Large intestine (tissue), 3 donors: ENCODE results near the gene SP7. TPM values are rescaled to one million over a fixed set of nuclear protein-coding genes. Genes with fewer than 3 reads are reported as not detected.
A peak's percentile ranks its signal among the peaks of the same experiment; 100 is the strongest.
"Not testable (repeated sequence)": the region's sequence is repeated elsewhere in the genome, so short reads cannot be mapped to it uniquely, and the experiment has no call there.

Experiments
- DNase-seq, 2 donors: peaks; one replicate each; pipeline versions ENCODE4 v3.0.0 to v3.0.0-alpha.2; 2013
- H3K27ac ChIP-seq: one replicate; pipeline ENCODE4 v1.5.1; 2013; ENCODE audit warnings: low read length
- H3K27me3 ChIP-seq: 2 replicates; pipeline ENCODE4 v1.6.1; 2013; ENCODE audit warnings: low read length; ENCODE audit not compliant: control insufficient read depth, insufficient read depth
- H3K36me3 ChIP-seq: 2 replicates; pipeline ENCODE4 v1.6.1; 2013; ENCODE audit warnings: low read length; ENCODE audit not compliant: control insufficient read depth, insufficient read depth
- H3K4me1 ChIP-seq: one replicate; pipeline ENCODE4 v1.6.1; 2013; ENCODE audit warnings: low read length; ENCODE audit not compliant: control insufficient read depth, insufficient read depth
- H3K4me3 ChIP-seq: one replicate; pipeline ENCODE4 v1.5.1; 2013; ENCODE audit warnings: low read length
- H3K9me3 ChIP-seq: one replicate; pipeline ENCODE4 v1.6.1; 2013; ENCODE audit warnings: mild to moderate bottlenecking, low read depth, low read length, moderate library complexity; ENCODE audit not compliant: control insufficient read depth
- WGBS: methylation state at CpG from one replicate; pipeline ENCODE4 v1.1.5; 2013; ENCODE audit warnings: low lambda C conversion rate; ENCODE audit not compliant: insufficient coverage; 5-methylcytosine and 5-hydroxymethylcytosine counted together
- polyA plus RNA-seq: library from polyadenylated mRNA; unstranded; fragments of 120-200 nt; gene quantifications from one replicate; pipeline ENCODE4 v1.2.1, GENCODE V29; 2013

The SP7 gene
- polyA plus RNA-seq, 1 donor = 0.01 TPM

- no peaks in the 10 kb centered on the region for H3K4me1 ChIP-seq
- DNase-seq = no peak
- no peaks in the 10 kb centered on the region for H3K9me3 ChIP-seq
- H3K4me3 ChIP-seq = no peak overlapping the region
- H3K27me3 ChIP-seq = peaks cover 53% of the 10 kb centered on the region
- WGBS = 100% methylated on average over 1 of the region's 4 CpGs
- no peaks in the 10 kb centered on the region for H3K36me3 ChIP-seq
- no peak overlapping the region for H3K27ac ChIP-seq
These were observed 2.9 kb downstream of the SP7 start for GRCh38 chr12:53333289-53333688.

- Histone ChIP-seq H3K4me1 (no peaks in the 10 kb centered on the region), H3K27me3 (peaks cover 52% of the 10 kb centered on the region)
These were observed 3.4 kb downstream of the SP7 start for GRCh38 chr12:53332744-53333143.

GRCh38 chr12:53332339-53332738 is 3.8 kb downstream of the SP7 start:
- H3K36me3 ChIP-seq, DNase-seq, H3K9me3 ChIP-seq, H3K4me3 ChIP-seq, H3K4me1 ChIP-seq, H3K27ac ChIP-seq: not testable (repeated sequence)
- H3K27me3 ChIP-seq = peaks cover 52% of the 10 kb centered on the region

More at GRCh38 chr12:53332744-53333143, 3.4 kb downstream of the SP7 start:
- no peaks in the 10 kb centered on the region for H3K36me3 ChIP-seq
- no peak overlapping the region for H3K27ac ChIP-seq
- DNase-seq = no peak
- no peaks in the 10 kb centered on the region for H3K9me3 ChIP-seq
- 100% methylated on average over 1 of the region's 15 CpGs for WGBS
- H3K4me3 ChIP-seq = no peak overlapping the region

GRCh38 chr12:53330671-53331070 is 5.5 kb downstream of the SP7 start:
- H3K36me3 ChIP-seq = no peaks in the 10 kb centered on the region
- peaks cover 52% of the 10 kb centered on the region for H3K27me3 ChIP-seq
- H3K4me3 ChIP-seq = no peak overlapping the region
- H3K9me3 ChIP-seq = no peaks in the 10 kb centered on the region
- no peak for DNase-seq
- no CpG with 5 or more reads among the region's 5 CpGs for WGBS
- H3K4me1 ChIP-seq = no peaks in the 10 kb centered on the region
- H3K27ac ChIP-seq = no peak overlapping the region

- H3K4me3 ChIP-seq = no peak overlapping the region
- H3K9me3 ChIP-seq = peaks cover 4% of the 10 kb centered on the region
- no CpG with 5 or more reads among the region's 16 CpGs for WGBS
- no peaks in the 10 kb centered on the region for H3K36me3 ChIP-seq
- peaks cover 47% of the 10 kb centered on the region for H3K27me3 ChIP-seq
- no peak for DNase-seq
- H3K4me1 ChIP-seq = peaks cover 15% of the 10 kb centered on the region
- H3K27ac ChIP-seq = no peak overlapping the region
These were observed 8.1 kb downstream of the SP7 start for GRCh38 chr12:53328043-53328435.

- H3K4me1 ChIP-seq = peaks cover 15% of the 10 kb centered on the region
- H3K27me3 ChIP-seq = peaks cover 42% of the 10 kb centered on the region
- no peak for DNase-seq
- H3K9me3 ChIP-seq = peaks cover 4% of the 10 kb centered on the region
- no peak overlapping the region for H3K27ac ChIP-seq
- WGBS = no CpG with 5 or more reads among the region's 3 CpGs
- H3K36me3 ChIP-seq = no peaks in the 10 kb centered on the region
- H3K4me3 ChIP-seq = no peak overlapping the region
These were observed 8.6 kb downstream of the SP7 start for GRCh38 chr12:53327435-53328042.

- Histone ChIP-seq H3K27me3 (peaks cover 42% of the 10 kb centered on the region), H3K36me3 (no peaks in the 10 kb centered on the region), H3K4me3 (no peak overlapping the region), H3K4me1 (peaks cover 18% of the 10 kb centered on the region), H3K27ac (no peak overlapping the region), H3K9me3 (peaks cover 4% of the 10 kb centered on the region)
- WGBS = no CpG with 5 or more reads among the region's 8 CpGs
- DNase-seq = no peak
These were observed 9.5 kb downstream of the SP7 start for GRCh38 chr12:53326460-53327185.

- peak in 1 of 2 donors; percentile 41 for DNase-seq
- Histone ChIP-seq H3K27me3 (peaks cover 42% of the 10 kb centered on the region), H3K4me1 (peaks cover 21% of the 10 kb centered on the region), H3K9me3 (peaks cover 4% of the 10 kb centered on the region), H3K4me3 (peak overlapping the region; percentile 51), H3K27ac (peak overlapping the region; percentile 72), H3K36me3 (no peaks in the 10 kb centered on the region)
- whole genome bisulfite sequencing = no CpG with 5 or more reads among the region's 50 CpGs
These were observed 10.6 kb downstream of the SP7 start for GRCh38 chr12:53325511-53326061.

- Histone ChIP-seq H3K36me3 (peaks cover 2% of the 10 kb centered on the region), H3K9me3 (peaks cover 4% of the 10 kb centered on the region), H3K27me3 (peaks cover 42% of the 10 kb centered on the region), H3K4me3 (peak overlapping the region; percentile 51), H3K4me1 (peaks cover 26% of the 10 kb centered on the region), H3K27ac (peak overlapping the region; percentile 72)
- no CpG with 5 or more reads among the region's 69 CpGs for WGBS
- DNase-seq = peak; percentile 86 to 91
These were observed 11.2 kb downstream of the SP7 start for GRCh38 chr12:53324779-53325510.

GRCh38 chr12:53324113-53324778 is 11.9 kb downstream of the SP7 start:
- H3K4me3 ChIP-seq = peak overlapping the region; percentile 51
- peak in 1 of 2 donors; percentile 42 for DNase-seq

More at GRCh38 chr12:53324113-53324778, 11.9 kb downstream of the SP7 start:
- no CpG with 5 or more reads among the region's 28 CpGs for WGBS
- Histone ChIP-seq H3K27ac (peak overlapping the region; percentile 11), H3K27me3 (peaks cover 42% of the 10 kb centered on the region), H3K9me3 (peaks cover 4% of the 10 kb centered on the region), H3K36me3 (peaks cover 6% of the 10 kb centered on the region), H3K4me1 (peaks cover 26% of the 10 kb centered on the region)
